Measurements from ENCODE around the gene ACSL5. TPM values are rescaled to one million over a fixed set of nuclear protein-coding genes. Genes with fewer than 3 reads are reported as not detected.

ACSL5 gene
- total and polyA plus RNA-seq, 10 of the 15 experiments (the other 5 are each of a cell fraction or from before 2014, with no cell fraction given): 22.3 to 57.0 (median 46.4) TPM

DNA sequence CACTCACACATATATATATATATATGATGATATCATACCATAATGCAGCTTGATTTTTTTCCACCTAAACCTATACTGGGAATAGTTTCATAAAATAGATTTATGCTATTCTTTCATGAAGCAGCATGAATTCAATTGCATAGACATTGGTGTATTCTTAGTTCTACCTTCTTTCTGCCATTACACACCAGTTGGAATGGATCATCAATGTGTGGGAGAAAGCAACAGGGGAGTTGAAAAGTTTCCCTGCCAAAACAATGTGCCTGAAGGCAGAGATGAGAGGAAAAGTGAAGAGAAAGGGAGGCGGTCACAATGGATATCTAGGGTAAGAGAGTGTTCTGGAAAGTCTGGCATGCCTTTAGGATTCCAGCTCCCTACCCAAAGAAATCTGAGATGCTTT lies 25.2 kb upstream of the ACSL5 start:
- intact Hi-C loops (cut with micrococcal nuclease; ENCODE audit: unreplicated experiment): no loop called here
- 89% methylated on average over 1 of the region's 1 CpG for WGBS (ENCODE audit: insufficient coverage, insufficient replicate concordance, low lambda C conversion rate, missing lambda C conversion rate)
- ChIA-PET SMC1A (ENCODE audit: uncharacterized antibody, unreplicated experiment) (interaction anchor here (1.6 to 1.7 kb wide), 2 partner anchors 9 to 18 kb away, joined by 4 read pairs; no protein-coding TSS in a partner anchor), RAD21 (ENCODE audit: unreplicated experiment) (no interaction called here), POLR2A (no interaction called here), CTCF (interaction anchor here (0.6 to 1.5 kb wide), 4 partner anchors 9 to 86 kb away, joined by 3 to 4 read pairs (median 3); no protein-coding TSS in a partner anchor)
- Histone ChIP-seq H3K27ac (ENCODE audit: control insufficient read depth, insufficient read depth) (no peak overlapping the region), H3K36me3 (ENCODE audit: control insufficient read depth in 2 of 2, insufficient read depth in 2 of 2, low read length in 1 of 2) (no peaks in the 10 kb centered on the region), H2AFZ (ENCODE audit: control insufficient read depth, low read depth, low read length) (no peak overlapping the region), H3K9ac (ENCODE audit: control insufficient read depth, insufficient read depth, low read length) (no peak overlapping the region), H3K79me2 (ENCODE audit: control insufficient read depth, insufficient read depth, low read length) (no peaks in the 10 kb centered on the region), H3K4me2 (ENCODE audit: control insufficient read depth, insufficient read depth) (no peak overlapping the region), H4K20me1 (ENCODE audit: control insufficient read depth, insufficient read depth) (no peaks in the 10 kb centered on the region), H3K4me1 (ENCODE audit: control insufficient read depth, insufficient read depth, low read length) (no peaks in the 10 kb centered on the region), H3K27me3 (replicated peaks in 1 of 2; ENCODE audit: control insufficient read depth in 2 of 2, insufficient read depth in 2 of 2, low read length in 1 of 2) (no peaks in the 10 kb centered on the region), H3K9me3 (replicated peaks; ENCODE audit: control insufficient read depth, insufficient read depth, low read length) (no peaks in the 10 kb centered on the region), H3K4me3 (no peak overlapping the region)
- ATAC-seq: no peak
- TF ChIP-seq ZNF592 (IDR thresholded peaks at IDR 0.05) (no peak), TARDBP (IDR thresholded peaks at IDR 0.05; ENCODE audit: borderline replicate concordance) (no peak), IKZF2 (IDR thresholded peaks at IDR 0.05) (no peak), ATF3 (IDR thresholded peaks at IDR 0.05; ENCODE audit: borderline replicate concordance, extremely low read depth, low read depth, low read length) (no peak), USF1 (IDR thresholded peaks at IDR 0.05; ENCODE audit: borderline replicate concordance, extremely low read length, insufficient read depth, low read depth, low read length) (no peak), SUZ12 (IDR thresholded peaks at IDR 0.05; ENCODE audit: unreplicated experiment) (no peak), RBBP5 (conservative IDR thresholded peaks at IDR 0.05) (no peak), ASH2L (IDR thresholded peaks at IDR 0.05; ENCODE audit: borderline replicate concordance, low read depth) (no peak), HDAC2 (IDR thresholded peaks at IDR 0.05) (no peak), E4F1 (IDR thresholded peaks at IDR 0.05; ENCODE audit: borderline replicate concordance, partially characterized antibody) (no peak), GATAD2B (conservative IDR thresholded peaks at IDR 0.05; ENCODE audit: low read depth) (no peak)
- BruUV-seq (replicated peaks): no TSS peak
- DNase-seq (ENCODE audit: low read depth, low spot score): no peak
- no peak for FAIRE-seq
- in situ Hi-C loops (cut with MboI): no loop called here

Data from GM12878 (cell line).